ENCODE measurements around the gene CALHM3. TPM values are rescaled to one million over a fixed set of nuclear protein-coding genes. Genes with fewer than 3 reads are reported as not detected.
"Not testable (repeated sequence)": the region's sequence is repeated elsewhere in the genome, so short reads cannot be mapped to it uniquely, and the experiment has no call there.

Gene CALHM3
- polyA plus RNA-seq, 1 donor from 2014 or later, result not detected

DNA sequence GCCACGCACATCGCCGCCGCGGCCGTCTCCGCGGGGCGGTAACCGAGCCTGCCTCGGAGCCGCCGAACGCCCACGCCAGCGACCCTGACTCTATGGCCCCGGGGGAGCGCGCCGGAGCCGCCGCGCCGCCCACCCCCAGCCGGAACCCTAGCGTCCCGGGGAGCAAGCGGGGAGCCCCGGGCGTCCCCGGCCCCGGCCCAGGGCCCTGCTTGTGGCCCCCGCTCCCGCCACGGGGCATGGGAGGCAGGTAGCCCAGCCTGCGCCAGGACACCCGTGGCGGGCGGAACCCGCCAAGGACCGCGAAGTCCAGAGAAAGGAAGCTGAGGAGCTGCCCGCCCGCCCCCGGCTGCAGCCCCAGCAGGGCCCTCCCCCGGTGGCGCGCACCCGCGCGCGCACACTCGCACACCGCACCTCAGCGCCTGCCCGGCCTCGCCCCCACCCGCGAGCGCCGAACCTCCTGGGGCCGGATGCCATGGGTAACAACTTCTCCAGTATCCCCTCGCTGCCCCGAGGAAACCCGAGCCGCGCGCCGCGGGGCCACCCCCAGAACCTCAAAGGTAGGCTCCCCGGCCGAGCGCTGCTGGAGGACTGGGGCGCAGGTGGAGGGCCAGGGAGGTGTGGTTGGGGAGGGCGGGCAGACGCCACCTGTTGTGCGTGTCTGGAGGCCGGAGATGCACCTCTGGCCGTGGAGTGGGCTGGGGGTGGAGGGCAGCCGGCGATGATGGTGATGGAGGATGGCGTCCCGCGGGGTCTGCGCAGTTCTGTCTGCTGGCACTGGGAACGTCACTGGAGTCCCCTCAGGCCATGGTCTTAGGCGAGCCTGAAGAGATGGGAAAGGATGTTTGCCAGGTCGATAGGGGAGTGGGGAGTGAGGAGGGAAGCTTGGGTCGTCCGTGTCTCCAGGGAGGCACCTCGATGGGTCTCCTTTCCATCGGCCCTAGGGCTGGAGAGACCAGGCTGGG is 15.2 kb upstream of the CALHM3 start:
- H3K27ac Mint-ChIP-seq, result no peak overlapping the region
- peak overlapping the region; percentile 73 to 89 (median 78) for H3K4me3 Mint-ChIP-seq
- no peaks in the 10 kb centered on the region for H3K9me3 Mint-ChIP-seq

DNA sequence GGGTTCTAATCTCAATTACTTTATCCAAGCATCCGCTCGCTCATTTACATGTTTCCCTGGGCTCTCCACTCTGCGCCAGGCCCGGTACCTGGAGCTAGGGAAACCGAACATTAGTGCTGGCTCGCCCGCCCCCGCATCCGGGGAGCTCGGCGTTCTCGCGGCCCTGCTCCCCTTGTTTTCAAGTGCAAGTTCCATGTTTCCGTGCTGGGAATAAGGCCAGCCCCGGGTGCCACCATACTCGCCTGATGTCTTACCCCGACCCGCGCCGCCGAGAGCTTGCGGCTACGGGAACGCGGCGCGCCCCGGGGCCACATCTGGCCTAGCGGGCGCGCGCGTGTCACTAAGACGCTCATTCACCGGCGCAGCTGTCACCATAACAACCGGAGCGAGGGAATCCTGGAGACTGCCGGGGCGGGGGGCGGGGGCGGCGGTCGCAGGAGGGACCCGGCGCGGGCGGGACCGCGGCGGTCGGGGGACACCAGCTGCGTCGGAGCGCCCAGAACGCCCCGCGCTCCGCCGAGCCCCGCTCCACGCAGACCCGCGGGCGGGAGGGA is 14.4 kb upstream of the CALHM3 start, which contains the start of gene NEURL1:
TSS of gene NEURL1 (plus strand) at position 344 of the 554 bp plus-strand sequence. CDS start 683 bp downstream, outside the sequence.
- Mint-ChIP-seq H3K4me1 (peaks cover 17 to 21% (median 19%) of the 10 kb centered on the region in 3 donors), H3K27ac (peak within 1 kb of the TSS; percentile 26 to 50 (median 47)), H3K27me3 (peaks cover 31% of the 10 kb centered on the region), H3K4me3 (peak within 1 kb of the TSS; percentile 81 to 94 (median 88)), H3K9me3 (no peaks in the 10 kb centered on the region), H3K36me3 (peaks cover 4% of the 10 kb centered on the region)

More for the DNA sequence above, 15.2 kb upstream of the CALHM3 start:
- H3K4me1 Mint-ChIP-seq, result peaks cover 17 to 21% (median 19%) of the 10 kb centered on the region in 3 donors
- peaks cover 33% of the 10 kb centered on the region for H3K27me3 Mint-ChIP-seq
- H3K36me3 Mint-ChIP-seq, result peaks cover 4% of the 10 kb centered on the region

DNA sequence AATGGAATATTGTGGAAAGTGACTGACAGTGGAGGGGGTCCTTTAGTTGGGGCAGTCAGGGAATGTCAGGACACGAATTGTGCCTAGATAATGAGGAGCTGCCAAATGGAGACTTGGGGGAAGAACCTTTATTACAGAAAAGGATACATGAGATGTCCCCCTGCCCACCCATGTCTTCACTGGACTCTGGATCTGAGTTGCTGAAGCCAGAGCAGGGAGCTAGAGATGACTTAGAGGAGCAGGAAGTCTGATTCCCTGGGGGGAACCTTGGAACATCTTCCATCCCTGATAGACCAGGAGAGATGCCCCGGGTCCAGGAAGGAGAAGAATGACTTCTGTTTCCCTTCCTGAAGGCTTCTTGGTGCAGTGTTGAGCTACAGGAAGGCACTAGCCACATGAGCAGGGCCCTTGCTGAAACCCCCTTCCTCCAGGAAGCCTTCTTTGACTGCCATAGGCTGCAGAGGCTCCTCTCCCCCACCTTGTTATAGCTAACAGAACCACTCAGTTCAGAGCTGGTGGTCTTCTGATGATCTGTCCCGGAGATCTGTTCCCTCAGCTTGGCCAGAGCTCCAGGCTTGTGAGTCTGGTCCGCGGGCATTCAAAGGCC is 13.7 kb upstream of the CALHM3 start:
- Mint-ChIP-seq H3K27ac (peak overlapping the region in 2 of 3 donors; percentile 47 to 50), H3K9me3 (no peaks in the 10 kb centered on the region), H3K36me3 (peaks cover 4% of the 10 kb centered on the region), H3K27me3 (peaks cover 30% of the 10 kb centered on the region), H3K4me3 (peak overlapping the region; percentile 81 to 94 (median 88)), H3K4me1 (peaks cover 17 to 21% (median 19%) of the 10 kb centered on the region in 3 donors)

DNA sequence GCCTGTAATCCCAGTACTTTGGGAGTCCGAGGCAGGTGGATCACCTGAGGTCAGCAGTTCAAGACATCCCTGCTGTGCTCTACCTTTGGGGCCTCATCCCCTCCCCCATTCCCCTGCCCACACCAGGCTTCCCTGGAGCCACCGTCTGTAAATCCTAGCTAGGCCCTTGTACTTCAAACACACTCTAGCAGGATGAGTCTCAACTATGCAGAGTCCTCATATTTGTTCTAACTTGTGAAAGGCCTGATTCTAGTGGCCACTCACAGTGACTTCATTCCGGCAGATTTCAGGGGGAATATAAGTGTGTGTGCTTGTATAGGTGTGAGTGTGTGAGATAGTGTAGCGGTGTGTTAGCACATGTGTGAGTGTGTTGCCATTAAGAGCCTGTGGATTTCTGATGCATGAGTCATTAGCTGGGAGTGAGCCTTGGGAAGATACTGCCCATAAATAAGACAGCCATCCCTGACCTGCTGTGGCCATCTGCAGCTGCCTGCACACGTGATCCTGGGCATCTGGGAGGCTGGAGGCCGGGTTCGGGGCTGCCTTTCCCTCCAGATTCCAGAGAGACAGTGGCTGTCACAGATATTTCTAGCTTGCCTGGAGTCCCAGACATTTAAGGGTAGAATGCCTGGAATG is 12.8 kb upstream of the CALHM3 start:
- peaks cover 24% of the 10 kb centered on the region for H3K27me3 Mint-ChIP-seq
- H3K36me3 Mint-ChIP-seq, result no peaks in the 10 kb centered on the region
- H3K9me3 Mint-ChIP-seq, result no peaks in the 10 kb centered on the region
- H3K4me1 Mint-ChIP-seq, result peaks cover 17 to 21% (median 19%) of the 10 kb centered on the region in 3 donors
- peak overlapping the region in 2 of 4 donors; percentile 15 to 84 for H3K4me3 Mint-ChIP-seq
- H3K27ac Mint-ChIP-seq, result peak overlapping the region in 1 of 3 donors; percentile 67

DNA sequence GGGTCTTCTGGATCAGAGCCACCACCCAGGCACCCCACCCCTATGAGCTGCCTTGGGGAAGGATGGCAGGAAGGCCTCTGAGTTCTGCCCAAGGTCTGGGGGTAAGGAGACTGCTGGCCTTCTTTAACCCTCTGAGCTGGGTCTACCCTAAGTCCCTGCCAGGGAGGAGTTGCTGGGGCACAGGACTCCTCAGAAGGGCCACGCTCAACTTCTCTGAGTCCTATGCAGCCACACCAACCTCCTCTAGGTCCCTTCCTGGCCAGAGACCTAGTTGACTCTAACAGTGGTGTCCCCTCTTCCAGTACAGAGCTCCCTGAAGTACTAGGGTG is 11.9 kb upstream of the CALHM3 start:
- Mint-ChIP-seq H3K4me3 (peak overlapping the region in 2 of 4 donors; percentile 49 to 55), H3K4me1 (peaks cover 17 to 21% (median 19%) of the 10 kb centered on the region in 3 donors), H3K27me3 (peaks cover 23% of the 10 kb centered on the region), H3K36me3 (no peaks in the 10 kb centered on the region), H3K9me3 (no peaks in the 10 kb centered on the region), H3K27ac (peak overlapping the region in 1 of 3 donors; percentile 67)

DNA sequence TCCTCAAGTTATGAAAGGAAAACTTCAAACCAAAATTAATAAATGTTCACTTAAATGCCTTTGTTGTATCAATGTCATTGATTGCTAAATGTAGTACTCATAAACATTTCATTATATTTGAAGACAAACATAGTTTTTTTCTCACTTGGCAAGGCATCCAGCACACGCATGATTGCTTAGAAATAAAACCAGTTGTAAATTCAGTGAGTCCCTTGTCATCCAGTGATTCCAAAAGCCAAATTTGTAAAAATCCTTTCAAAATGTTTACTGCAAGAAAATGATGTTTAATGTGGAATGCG is 8.3 kb upstream of the CALHM3 start:
- peaks cover 14 to 15% (median 14%) of the 10 kb centered on the region in 3 donors for H3K4me1 Mint-ChIP-seq
- H3K27ac Mint-ChIP-seq, result no peak overlapping the region
- H3K4me3 Mint-ChIP-seq, result no peak overlapping the region
- H3K36me3 Mint-ChIP-seq, result no peaks in the 10 kb centered on the region
- H3K9me3 Mint-ChIP-seq, result no peaks in the 10 kb centered on the region
- H3K27me3 Mint-ChIP-seq, result no peaks in the 10 kb centered on the region

DNA sequence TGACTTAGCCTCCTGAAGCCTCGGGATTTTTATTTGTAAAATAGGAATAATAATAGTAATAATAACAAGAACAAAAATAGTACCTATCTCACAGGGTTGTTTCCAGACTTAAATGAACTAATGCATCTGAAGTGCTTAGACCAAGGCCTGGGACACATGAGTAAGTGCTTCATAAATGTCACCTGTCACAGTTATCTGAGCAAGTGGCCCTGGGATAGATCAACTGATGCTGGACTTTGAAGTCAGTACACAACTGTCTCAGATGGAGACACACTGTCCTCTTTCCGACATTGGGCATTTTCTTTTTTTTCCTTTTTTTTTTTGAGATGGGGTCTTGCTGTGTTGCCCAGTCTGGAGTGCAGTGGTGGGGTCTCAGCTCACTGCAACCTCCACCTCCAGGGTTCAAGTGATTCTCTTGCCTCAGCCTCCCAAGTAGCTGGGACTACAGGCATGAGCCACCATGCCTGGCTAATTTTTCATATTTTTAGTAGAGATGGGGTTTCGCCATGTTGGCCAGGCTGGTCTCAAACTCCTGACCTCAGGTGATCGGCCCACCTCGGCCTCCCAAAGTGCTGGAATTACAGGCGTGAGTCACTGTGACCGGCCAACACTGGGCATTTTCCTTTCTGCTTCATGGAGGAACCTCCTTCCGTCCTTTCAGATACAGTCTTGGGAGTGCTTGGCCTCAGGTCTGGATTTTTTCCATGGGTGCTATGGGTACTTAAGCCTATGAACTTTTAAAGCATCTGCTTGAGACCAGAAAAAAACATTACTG is 7.8 kb upstream of the CALHM3 start:
- H3K9me3 Mint-ChIP-seq, H3K27me3 Mint-ChIP-seq, H3K4me3 Mint-ChIP-seq, H3K36me3 Mint-ChIP-seq: not testable (repeated sequence)
- H3K27ac Mint-ChIP-seq, result peak overlapping the region in 1 of 3 donors; percentile 41
- peaks cover 14 to 17% (median 17%) of the 10 kb centered on the region in 3 donors for H3K4me1 Mint-ChIP-seq

DNA sequence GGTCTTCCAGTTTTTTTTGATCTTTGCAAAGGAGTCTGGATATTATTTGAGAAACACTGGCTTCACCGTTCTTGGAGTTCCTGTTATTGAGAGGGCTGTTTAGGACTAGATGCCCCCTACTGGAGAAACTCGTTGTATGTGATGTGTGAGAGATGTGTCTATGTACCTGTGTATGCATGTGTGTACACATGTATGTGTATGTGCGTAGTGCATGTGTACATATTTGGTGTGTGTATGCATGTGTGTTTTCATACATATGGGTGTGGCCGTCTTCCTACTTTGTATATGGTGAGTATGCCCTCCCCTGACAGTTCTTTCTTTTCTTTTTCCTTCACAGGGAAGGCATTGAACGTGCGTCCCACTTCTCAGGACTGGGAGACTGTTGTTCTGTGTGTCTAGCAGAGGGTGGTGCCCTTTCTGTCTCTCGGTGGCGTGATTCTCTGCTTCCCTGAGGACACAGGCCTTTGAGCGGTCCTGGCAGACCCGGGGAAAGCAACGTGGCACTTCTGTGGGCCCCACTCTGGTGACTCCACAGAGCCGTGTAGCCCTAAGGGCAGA is 3.0 kb upstream of the CALHM3 start:
- Mint-ChIP-seq H3K9me3 (no peaks in the 10 kb centered on the region), H3K27me3 (no peaks in the 10 kb centered on the region)

DNA sequence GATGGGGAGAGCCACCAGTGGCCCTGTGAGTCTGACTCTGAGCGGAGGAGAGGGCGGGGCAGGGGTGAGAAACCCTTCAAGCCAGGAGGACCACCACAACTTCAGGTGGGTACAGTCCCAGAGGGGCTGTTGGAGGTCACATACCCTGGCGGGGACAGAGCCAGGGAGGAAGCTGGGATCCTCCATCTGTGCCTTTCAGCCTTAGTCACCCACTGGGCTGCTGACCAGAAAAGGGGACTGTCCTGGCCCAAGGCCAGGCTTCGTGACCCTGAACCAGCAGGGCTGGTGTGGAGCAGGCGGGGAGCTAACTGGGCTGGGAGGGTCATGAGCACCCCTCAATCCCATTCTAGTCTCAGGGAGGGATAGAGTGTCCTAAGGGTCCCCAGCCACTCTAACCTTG is 1.5 kb upstream of the CALHM3 start:
- Mint-ChIP-seq H3K27ac (no peak overlapping the region), H3K36me3 (peaks cover 2% of the 10 kb centered on the region), H3K4me3 (no peak overlapping the region), H3K27me3 (no peaks in the 10 kb centered on the region), H3K4me1 (peaks cover 11 to 15% (median 12%) of the 10 kb centered on the region in 3 donors), H3K9me3 (no peaks in the 10 kb centered on the region)

More for the DNA sequence above, 3.0 kb upstream of the CALHM3 start:
- Mint-ChIP-seq H3K27ac (peak overlapping the region in 1 of 3 donors; percentile 19), H3K4me3 (no peak overlapping the region), H3K4me1 (peaks cover 11 to 12% (median 11%) of the 10 kb centered on the region in 3 donors), H3K36me3 (peaks cover 2% of the 10 kb centered on the region)

DNA sequence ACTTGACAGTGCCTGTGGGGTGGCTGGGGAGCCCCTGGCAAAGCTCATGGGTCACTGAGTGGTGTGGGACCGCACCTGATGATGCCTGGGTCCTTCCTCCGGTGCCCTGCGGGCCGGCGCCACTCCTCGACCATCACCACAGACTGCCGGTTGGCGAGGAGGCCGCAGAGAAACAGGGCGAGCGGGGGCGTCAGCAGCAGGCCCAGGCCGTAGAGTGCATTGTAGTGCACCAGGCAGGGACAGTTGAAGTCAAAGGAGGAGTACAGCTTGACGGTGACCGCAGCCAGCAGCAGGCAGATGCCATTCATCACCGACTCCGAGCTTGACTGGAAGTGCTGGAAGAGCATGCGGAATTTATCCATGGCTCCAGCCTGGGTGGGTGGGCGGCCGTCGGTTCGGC is 369 bp downstream of the CALHM3 start:
- Mint-ChIP-seq H3K4me1 (peaks cover 11 to 18% (median 16%) of the 10 kb centered on the region in 3 donors), H3K36me3 (peaks cover 2% of the 10 kb centered on the region), H3K27me3 (no peaks in the 10 kb centered on the region), H3K27ac (no peak overlapping the region), H3K4me3 (no peak overlapping the region), H3K9me3 (no peaks in the 10 kb centered on the region)

DNA sequence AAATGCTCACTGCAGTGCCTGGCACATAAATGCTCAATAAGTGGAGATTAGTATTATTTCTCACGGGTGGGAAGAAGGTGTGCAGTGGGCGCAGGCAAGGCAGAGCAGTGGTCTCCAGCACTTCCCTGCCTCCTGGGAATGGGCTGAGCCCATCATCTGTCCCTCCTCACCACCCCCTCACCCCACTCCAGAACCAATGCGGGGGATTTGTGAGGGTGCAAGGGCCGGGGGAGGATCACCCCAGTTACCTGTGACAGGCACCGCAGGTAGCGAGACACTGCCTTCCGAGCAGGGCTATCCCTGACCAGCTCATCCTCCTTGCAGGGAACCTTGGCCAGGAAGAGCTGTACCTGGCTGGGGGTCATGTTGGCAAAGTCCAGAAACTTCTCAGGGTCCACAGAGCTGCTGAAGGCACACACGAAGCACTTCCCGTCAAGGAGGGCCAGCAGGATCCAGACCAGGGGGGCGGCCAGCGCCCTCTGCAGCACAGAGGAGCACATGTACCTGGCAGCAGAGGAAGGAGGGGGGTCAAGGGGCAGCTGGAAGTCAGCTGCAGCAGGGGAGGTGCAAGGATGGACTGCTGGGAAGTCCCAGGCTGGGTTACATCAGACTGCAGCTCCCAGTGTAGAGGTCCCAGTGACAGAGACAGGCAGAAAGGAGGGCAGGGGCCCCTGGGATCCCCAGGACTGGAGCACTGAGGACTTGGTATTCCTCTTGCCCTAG is 2.8 kb downstream of the CALHM3 start:
- H3K4me1 Mint-ChIP-seq, result peaks cover 15 to 26% (median 24%) of the 10 kb centered on the region in 3 donors
- no peaks in the 10 kb centered on the region for H3K9me3 Mint-ChIP-seq
- H3K36me3 Mint-ChIP-seq, result peaks cover 2% of the 10 kb centered on the region
- H3K27ac Mint-ChIP-seq, result peak overlapping the region in 2 of 3 donors; percentile 21 to 80
- H3K27me3 Mint-ChIP-seq, result no peaks in the 10 kb centered on the region
- no peak overlapping the region for H3K4me3 Mint-ChIP-seq

DNA sequence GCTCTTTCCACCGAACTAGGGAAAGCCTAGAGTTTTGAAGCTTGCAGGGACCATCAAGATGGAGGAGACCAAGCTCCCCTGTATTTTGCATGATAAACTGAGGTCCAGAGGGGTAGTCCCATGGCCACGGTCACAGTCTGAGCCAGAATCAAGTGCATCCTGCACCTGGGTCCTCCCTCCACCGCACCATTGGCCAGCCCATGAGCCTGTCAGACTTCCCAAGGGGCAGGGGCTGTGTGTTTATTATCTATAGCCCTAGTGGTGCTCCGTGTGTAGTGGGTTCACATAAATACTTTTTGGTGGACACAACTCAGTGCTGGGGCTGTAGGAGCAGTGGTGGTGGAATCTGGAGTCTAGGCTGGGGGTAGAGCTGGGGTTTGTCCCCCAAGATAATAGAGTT is 3.6 kb downstream of the CALHM3 start:
- Mint-ChIP-seq H3K4me1 (peaks cover 23 to 34% (median 31%) of the 10 kb centered on the region in 3 donors), H3K9me3 (no peaks in the 10 kb centered on the region), H3K27ac (peak overlapping the region in 1 of 3 donors; percentile 85), H3K36me3 (peaks cover 2% of the 10 kb centered on the region), H3K4me3 (no peak overlapping the region), H3K27me3 (no peaks in the 10 kb centered on the region)

DNA sequence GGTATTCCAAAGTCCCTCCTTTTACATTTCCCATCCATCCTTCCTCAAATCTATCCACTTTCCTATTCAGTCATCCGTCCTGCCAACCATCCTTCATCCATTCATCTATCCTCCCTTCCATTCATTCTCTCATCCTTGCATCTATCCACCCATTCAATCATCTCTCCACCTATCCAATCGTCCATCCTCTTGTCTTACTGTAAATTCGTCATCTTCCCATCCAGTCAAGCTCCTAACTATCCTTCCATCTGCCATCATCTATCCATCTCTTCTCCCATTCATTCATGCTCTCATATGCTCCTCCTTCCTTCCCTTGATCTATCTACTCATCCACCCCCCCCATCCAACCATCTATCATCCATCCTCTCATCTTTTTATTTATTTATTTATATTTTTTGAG is 5.0 kb downstream of the CALHM3 start:
- peak overlapping the region in 1 of 3 donors; percentile 4 for H3K27ac Mint-ChIP-seq
- no peak overlapping the region for H3K4me3 Mint-ChIP-seq
- no peaks in the 10 kb centered on the region for H3K27me3 Mint-ChIP-seq
- peaks cover 2% of the 10 kb centered on the region for H3K36me3 Mint-ChIP-seq
- H3K9me3 Mint-ChIP-seq, result no peaks in the 10 kb centered on the region
- peaks cover 33 to 41% (median 38%) of the 10 kb centered on the region in 3 donors for H3K4me1 Mint-ChIP-seq
